ENCODE data around the gene OR52E8. TPM values are rescaled to one million over a fixed set of nuclear protein-coding genes. Genes with fewer than 3 reads are reported as not detected.

OR52E8 gene
- not detected in 2 replicates for total RNA-seq

DNA sequence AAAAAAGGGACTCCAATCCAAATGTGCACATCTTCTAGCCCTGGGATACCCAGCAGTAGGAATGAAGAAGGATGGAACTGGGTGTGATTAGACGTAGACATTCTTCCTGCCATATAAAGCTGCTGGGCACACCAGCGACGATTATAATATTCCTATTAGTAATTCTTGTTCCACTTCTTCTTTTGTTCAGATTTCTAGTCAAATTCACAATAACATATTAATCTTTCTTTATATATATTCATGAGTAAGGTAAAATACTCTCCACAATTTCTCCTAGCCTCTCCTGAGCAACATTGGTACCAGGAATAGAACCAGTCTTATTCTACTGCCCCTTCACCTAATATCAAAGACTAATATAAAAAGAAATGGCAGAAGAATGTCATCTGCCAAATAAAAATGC is at the start of gene OR52E8:
OR52E8 (minus strand) TSS at position 101 of the 400 bp plus-strand sequence; CDS start at position 101, 0 bp downstream.

GRCh38 chr11:5892908-5893307 is 35.4 kb upstream of the OR52E8 start, which contains the start of gene OR52E5:
OR52E5 (plus strand) TSS chr11:5893208; CDS start chr11:5900777, 7,569 bp downstream.

DNA sequence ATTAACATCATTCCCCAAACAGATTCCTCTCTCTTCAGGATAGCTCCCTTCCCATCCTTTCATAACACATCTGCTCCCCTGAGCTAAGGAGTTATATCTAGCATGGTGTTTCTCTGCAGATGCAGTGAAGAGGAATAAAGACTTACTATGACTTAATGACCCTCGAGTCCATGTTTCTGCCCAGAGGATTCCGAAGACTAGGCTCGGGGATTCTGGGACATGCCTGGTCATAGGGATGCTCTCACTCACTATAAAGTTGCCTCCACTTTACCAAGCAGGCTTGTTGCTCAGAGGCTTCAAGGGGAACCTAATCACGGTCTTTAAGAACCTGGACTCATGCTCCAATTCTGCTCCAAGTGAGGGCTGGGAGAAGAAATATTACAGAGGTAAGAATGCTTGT is 22.8 kb upstream of the OR52E8 start, which contains the start of gene OR52E4:
OR52E4 (plus strand) TSS at position 301 of the 400 bp plus-strand sequence. CDS start 3,664 bp downstream, outside the sequence.

DNA sequence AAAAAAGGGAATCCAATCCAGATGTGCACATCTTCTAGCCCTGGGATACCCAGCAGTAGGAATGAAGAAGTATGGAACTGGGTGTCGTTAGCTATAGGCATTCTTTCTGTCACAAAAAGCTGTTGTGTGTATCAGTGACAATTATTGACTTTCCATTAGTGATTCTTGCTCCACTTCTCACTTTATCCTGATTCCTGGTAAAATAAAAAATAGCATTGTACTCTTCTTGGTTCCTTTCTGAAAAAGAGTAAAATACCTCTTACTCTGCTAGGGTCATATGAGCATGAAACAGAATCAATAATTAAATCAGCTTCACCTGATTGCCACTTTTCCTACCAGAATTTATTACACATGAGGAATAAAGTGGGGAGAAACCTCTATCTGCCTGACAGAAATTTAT is 15.7 kb downstream of the OR52E8 start, which contains the start of gene OR52E6:
OR52E6 (minus strand) TSS at position 101 of the 400 bp plus-strand sequence; CDS start at position 101, 0 bp downstream.

DNA sequence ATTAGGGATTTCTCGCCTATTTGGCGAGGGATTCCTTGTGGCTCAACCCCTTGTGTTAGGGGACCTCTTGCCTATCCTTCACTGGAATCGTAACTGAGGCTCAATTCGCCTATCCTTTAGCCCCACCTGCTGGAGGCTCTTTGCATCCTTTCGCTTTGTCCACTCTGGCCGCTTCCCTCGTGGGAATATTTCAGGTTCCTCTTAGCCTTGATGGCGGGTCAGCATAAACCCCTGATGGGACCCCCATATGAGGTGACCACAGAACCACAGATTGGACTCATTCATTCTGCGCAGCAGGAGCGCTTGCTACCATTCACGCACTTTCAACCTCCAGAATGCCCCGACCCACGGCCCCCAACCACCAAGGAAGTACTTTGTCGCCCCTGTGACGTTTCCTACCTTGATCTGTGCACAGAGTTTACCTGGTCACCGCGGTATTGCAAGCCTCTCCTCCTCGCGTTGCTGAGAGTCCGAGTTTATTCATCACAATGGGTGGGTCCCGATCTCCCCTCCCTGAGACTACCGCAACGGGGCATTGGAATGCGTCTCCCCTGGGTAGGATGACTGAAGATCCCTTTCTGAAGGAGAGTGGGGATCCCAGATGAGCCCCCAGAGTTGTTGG is 48.9 kb downstream of the OR52E8 start, which contains the start of gene OR52N2:
OR52N2 (plus strand) TSS at position 425 of the 622 bp plus-strand sequence. CDS start 11,412 bp downstream, outside the sequence.

Other genes starting within 250 kb of the OR52E8 start
- gene TRIM34, start 232.7 kb downstream of the OR52E8 start, total RNA-seq: 8.0 and 10.6 TPM in 2 replicates
- gene TRIM5, start 172.6 kb downstream of the OR52E8 start, total RNA-seq: 71.9 and 92.7 TPM in 2 replicates
- 114 and 115 TPM in 2 replicates for gene TRIM22, start 167.9 kb downstream of the OR52E8 start, total RNA-seq
- not detected in 2 replicates for gene OR56B1, start 121.2 kb downstream of the OR52E8 start, total RNA-seq
- gene OR52N4, start 103.4 kb downstream of the OR52E8 start, total RNA-seq: not detected in 2 replicates
- gene OR52N5, start 74.3 kb downstream of the OR52E8 start, total RNA-seq: 0.07 TPM in 1 of 2 replicates, not detected in the other
- gene OR52N1, start 66.4 kb downstream of the OR52E8 start, total RNA-seq: not detected in 2 replicates
- gene OR52N2, start 48.8 kb downstream of the OR52E8 start, total RNA-seq: not detected in 2 replicates
- gene OR52E6, start 15.8 kb downstream of the OR52E8 start, total RNA-seq: not detected in 2 replicates
- gene OR52E4, start 22.9 kb upstream of the OR52E8 start, total RNA-seq: not detected in 2 replicates
- gene OR52E5, start 35.5 kb upstream of the OR52E8 start, total RNA-seq: not detected in 2 replicates
- not detected in 2 replicates for gene OR56A3, start 84.6 kb upstream of the OR52E8 start, total RNA-seq
- not detected in 2 replicates for gene OR56A5, start 110.8 kb upstream of the OR52E8 start, total RNA-seq
- gene OR52L1, start 129.3 kb upstream of the OR52E8 start, total RNA-seq: not detected in 2 replicates
- gene OR56A4, start 149.3 kb upstream of the OR52E8 start, total RNA-seq: not detected in 2 replicates
- gene OR56A1, start 173.1 kb upstream of the OR52E8 start, total RNA-seq: under 0.01 TPM in 1 of 2 replicates, not detected in the other
- not detected in 2 replicates for gene OR56B4, start 250.0 kb upstream of the OR52E8 start, total RNA-seq